HL-60 (cell line): ENCODE data around the gene GALNT12.
A peak's percentile ranks its signal among the peaks of the same experiment; 100 is the strongest.

Experiments used
- DNase-seq, 2 experiments: peaks; one replicate each; pipeline ENCODE4 v3.0.0-alpha.2; 2010 to 2020; ENCODE audit warnings: low read depth in 1 of 2, low spot score in 1 of 2
- H3K27ac ChIP-seq: fragments of 250-450 bp; sonication (Bioruptor Pico); replicated peaks from 2 replicates; pipeline ENCODE4 v1.5.1; 2020; ENCODE audit warnings: mild to moderate bottlenecking, moderate library complexity
- H3K27me3 ChIP-seq: fragments of 250-450 bp; sonication (Bioruptor Pico); 2 replicates; pipeline ENCODE4 v1.5.1; 2021; ENCODE audit warnings: mild to moderate bottlenecking, moderate library complexity; ENCODE audit not compliant: insufficient read depth, poor library complexity, severe bottlenecking
- H3K4me3 ChIP-seq: replicated peaks from 2 replicates; pipeline ENCODE4 v1.5.1; 2011; ENCODE audit warnings: mild to moderate bottlenecking, control low read depth, low read length; ENCODE audit not compliant: insufficient read depth
- GABPA ChIP-seq: IDR thresholded peaks from 2 replicates; pipeline ENCODE4 v1.6.1; 2012; ENCODE audit warnings: low read depth
- POLR2AphosphoS5 ChIP-seq: IDR thresholded peaks from 2 replicates; pipeline ENCODE4 v1.6.1; 2012; ENCODE audit warnings: low read depth
- REST ChIP-seq: IDR thresholded peaks from 2 replicates; pipeline ENCODE4 v1.6.1; 2012; ENCODE audit warnings: low read depth; ENCODE audit not compliant: insufficient replicate concordance
- SPI1 ChIP-seq: IDR thresholded peaks from 2 replicates; pipeline ENCODE4 v1.6.1; 2012; ENCODE audit warnings: low read depth, mild to moderate bottlenecking, borderline replicate concordance
- TF ChIP-seq, protein P1 (sequence below): IDR thresholded peaks from one replicate; pipeline ENCODE4 v1.5.1; 2011; ENCODE audit warnings: low read length, control low read depth, inconsistent platforms; ENCODE audit not compliant: insufficient read depth

Gene GALNT12

DNA sequence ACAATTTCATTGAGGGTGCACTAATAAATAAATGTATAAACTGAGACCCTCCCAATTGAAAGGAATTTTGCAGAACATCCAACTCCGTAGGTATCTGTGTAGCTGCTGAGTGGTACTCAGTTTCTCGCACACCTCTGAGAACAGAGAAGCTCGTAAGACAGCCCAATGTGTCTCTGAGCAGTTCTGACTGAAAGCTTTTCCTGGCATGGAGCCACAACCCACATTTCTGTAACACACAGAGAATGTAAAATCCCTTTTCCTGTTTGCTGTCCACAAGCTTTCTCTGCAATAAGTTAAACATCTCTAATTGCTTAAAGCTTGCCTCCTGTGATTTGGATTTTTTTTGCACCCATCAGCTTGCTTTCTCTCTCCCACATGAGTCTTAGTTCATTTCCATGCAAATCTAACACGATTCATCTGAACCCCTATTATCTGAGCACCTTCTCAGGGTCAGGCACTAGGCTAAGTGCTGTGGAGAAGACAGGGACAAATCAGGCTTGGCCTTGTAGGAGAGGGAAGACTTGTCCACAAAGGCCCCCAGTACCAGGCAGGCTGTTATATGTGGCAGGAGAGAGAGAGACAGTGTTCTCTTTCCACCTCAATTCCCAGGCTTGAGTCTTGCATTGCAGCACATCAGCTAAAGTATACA is 92.1 kb downstream of the GALNT12 start:
- H3K4me3 ChIP-seq: no peak overlapping the region
- DNase-seq: peak in 1 of 2 experiments; percentile 59
- TF ChIP-seq POLR2AphosphoS5 (no peak), REST (no peak), GABPA (no peak), SPI1 (no peak)
- TF ChIP-seq, protein P1, sequence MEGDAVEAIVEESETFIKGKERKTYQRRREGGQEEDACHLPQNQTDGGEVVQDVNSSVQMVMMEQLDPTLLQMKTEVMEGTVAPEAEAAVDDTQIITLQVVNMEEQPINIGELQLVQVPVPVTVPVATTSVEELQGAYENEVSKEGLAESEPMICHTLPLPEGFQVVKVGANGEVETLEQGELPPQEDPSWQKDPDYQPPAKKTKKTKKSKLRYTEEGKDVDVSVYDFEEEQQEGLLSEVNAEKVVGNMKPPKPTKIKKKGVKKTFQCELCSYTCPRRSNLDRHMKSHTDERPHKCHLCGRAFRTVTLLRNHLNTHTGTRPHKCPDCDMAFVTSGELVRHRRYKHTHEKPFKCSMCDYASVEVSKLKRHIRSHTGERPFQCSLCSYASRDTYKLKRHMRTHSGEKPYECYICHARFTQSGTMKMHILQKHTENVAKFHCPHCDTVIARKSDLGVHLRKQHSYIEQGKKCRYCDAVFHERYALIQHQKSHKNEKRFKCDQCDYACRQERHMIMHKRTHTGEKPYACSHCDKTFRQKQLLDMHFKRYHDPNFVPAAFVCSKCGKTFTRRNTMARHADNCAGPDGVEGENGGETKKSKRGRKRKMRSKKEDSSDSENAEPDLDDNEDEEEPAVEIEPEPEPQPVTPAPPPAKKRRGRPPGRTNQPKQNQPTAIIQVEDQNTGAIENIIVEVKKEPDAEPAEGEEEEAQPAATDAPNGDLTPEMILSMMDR: no peak
- H3K27me3 ChIP-seq: no peaks in the 10 kb centered on the region
- H3K27ac ChIP-seq: no peak overlapping the region
